Activated CD8-positive, alpha-beta memory T cell treated with anti-CD3 and anti-CD28 coated beads, Interleukin-2, amount 50 U/mL, for 24 hours (primary cell): Measurements from ENCODE around the gene NAA30.

Experiments
- DNase-seq: peaks from one replicate; pipeline ENCODE4 v3.0.0-alpha.2; 2020; ENCODE audit errors: extremely low read depth

Gene NAA30

GRCh38 chr14:57392830-57393229 is 2.4 kb downstream of the NAA30 start:
- DNase-seq = no peak

GRCh38 chr14:57400556-57401494 is 10.4 kb downstream of the NAA30 start:
- no peak for DNase-seq

DNA sequence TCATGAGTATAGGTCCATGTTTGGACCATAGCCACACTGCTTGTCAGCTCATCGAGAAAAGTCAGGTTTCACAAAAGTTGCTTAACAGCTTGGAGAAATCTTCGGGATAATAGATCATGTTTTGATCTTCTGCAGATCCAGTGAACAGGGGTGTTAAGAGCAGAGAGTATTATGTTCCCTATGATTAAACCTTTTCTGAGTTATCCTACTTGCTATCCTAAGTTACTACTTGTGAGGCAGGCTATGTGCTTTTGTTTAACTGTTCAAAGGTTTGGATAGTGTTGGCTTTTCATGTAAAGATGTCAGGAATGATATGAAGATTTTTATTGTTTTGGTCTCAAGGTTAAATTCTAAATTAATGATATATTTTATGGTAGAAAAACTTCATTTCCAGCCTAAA is 11.1 kb downstream of the NAA30 start:
- no peak for DNase-seq

DNA sequence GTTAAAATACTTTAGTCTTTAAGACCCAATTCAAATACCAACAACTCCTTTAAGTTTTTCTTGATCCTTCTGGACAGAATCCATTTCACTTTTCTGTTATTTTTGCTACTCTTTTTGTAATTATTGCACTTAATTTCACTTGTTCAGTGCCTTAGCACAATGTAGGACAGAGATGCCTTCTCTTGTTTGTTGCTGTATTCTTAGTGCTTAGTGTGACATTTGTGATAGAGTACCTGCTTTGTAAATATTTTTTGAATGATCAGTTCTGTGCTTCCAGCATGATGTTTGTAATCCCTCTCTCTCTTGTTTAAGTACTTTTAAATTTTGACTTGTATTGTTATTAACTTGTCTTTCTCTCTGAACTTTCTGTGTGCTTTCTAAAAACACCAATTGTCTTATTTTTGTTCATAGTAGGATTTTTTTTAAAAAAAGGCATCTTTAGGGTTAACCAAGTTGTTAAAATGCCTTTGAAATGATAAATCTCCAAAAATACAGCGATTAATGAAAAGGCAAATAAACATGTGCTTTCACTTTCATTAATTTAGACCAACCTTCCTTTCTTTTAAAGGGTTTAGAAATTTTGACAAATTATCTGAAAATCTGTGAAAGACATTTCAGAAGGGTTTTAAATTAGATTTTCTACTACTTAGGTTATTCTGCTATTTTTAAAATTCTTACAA is 11.9 kb downstream of the NAA30 start:
- no peak for DNase-seq

DNA sequence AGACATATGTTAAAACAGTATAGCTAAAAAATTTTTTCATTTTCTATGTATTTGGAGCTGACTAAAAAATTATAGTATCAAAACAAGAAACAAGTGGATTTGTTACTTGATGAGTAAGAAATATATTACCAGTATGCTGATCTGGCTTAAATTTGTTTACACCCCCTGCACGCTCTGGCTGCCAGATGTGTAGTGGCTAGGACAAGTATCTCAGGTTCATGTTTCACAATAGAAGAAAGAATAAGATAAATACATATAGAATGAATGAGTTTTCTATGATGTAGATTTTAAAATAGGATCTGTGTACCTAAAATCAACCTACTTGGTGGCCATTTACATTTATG is 13.1 kb downstream of the NAA30 start:
- no peak for DNase-seq

DNA sequence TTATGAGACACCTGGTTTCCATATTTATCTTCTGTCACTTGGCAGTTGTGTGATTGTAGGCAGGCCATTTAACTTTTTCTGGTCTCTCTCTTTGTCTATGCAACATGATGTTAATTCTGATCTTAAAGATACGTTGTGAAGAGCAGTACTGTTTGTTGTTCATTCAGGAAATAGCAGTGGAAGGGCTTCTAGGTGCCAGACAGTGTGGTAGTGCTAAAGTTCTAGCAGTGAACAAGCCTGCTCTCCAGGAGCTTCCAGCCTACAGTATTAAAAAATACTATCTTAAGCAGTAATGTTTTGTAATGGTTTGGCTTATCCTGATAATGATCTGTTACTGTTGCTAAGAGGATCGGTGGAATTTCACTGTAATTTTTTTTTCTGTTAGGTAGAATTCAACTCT is 15.2 kb downstream of the NAA30 start:
- DNase-seq = no peak

- no peak for DNase-seq
Observed at GRCh38 chr14:57408037-57408436, 17.7 kb downstream of the NAA30 start.

DNA sequence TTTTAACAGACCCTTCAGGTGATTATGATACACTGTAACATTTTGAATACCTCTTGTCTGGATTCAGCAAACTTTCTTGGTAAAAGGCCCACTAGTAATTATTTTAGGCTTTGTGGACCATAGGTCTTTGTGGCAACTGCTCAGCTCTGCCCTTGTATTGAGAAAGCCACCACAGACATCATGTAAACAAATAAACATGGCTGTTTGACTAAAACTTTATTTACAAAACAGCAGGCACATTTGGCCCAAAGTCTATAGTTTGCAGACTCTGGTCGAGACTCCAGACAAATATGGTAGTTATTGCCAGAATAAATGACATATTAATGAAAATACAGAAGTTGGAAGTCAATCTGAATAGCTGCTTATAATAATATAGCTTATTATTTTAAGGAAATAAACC is 18.2 kb downstream of the NAA30 start:
- DNase-seq = no peak

DNA sequence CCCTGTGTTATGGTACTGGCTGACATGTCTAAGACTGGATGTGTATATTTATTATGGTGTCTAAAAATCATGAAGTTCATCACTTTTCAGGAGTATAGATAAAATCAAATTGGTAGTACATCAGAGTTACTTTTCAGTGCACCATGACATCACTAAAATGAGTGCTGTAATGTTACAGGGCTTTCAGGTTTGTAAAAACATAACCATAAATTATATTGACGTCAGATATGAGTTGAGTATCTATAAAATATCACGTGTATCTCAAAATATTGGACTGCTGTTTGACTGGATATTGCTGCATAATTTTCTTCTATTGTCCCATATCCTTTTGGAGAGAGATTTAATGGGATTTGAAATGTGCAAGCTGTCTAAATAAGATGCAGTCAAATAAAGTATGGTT is 22.0 kb downstream of the NAA30 start:
- DNase-seq = no peak

- no peak for DNase-seq
Observed at GRCh38 chr14:57413849-57414248, 23.5 kb downstream of the NAA30 start.

GRCh38 chr14:57417228-57417627 is 26.8 kb downstream of the NAA30 start:
- no peak for DNase-seq

DNA sequence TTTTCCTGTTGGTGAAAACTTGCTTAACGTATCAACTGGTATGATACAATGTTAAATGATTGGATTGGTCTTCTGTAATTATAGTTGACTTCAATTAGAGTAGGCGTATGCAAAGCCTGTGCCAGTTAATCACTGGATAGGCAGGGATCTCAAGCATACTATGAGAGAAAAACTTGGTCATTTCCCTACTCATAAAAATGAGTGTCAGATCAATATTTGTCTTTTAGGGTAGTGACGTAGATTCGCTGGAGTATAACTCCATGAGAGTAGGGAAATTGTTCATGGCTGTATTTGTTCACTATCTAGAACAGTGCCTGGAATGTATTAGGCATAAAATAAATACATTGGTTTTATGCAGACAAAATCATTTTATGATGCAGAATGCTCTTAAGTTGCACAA is 28.6 kb downstream of the NAA30 start:
- DNase-seq = no peak

GRCh38 chr14:57420033-57420432 is 29.6 kb downstream of the NAA30 start:
- DNase-seq = no peak

GRCh38 chr14:57420986-57421385 is 30.6 kb downstream of the NAA30 start:
- DNase-seq = no peak

DNA sequence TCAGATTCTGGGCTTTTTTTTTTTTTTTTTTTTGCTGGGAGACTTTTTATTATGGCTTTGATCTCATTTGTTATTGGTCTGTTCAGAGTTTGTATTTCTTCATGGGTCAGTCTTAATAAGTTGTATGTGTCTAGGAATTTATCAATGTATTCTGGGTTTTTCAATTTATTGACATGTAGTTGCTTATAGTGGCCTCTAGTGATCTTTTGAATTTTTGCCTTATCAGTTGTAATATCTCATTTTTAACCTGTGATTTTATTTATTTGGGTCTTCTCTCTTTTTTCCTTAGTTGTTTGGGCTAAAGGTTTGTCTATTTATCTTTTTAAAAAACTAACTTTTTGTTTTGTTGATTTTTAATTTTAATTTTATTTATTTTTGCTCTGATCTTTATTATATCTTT is 45.5 kb downstream of the NAA30 start:
- no peak for DNase-seq

DNA sequence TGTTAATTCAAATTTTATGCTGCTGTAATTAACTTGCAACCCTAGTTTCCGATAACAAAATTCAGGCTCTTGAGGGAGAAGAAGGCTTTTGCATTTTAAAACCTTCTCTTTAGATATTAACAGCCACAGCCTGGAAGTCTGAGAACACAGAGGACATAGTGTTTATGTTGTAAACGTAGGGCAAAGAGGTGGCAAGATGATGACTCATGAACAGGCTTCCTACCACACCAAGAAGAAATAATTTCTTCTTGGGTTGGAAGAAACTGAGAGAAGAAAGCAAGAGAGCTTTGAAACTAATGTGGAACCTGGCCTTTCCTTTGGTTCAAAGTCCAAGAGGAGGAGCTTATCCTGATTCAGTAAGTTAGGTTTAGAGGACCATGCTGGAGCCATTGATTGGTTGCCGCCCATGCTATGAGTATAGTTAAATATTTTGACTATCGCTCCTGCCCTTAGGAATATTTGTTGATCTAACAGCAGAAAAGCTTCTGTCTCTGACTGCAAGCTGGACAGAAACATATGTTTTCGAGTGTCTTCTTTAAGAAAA is 71.5 kb downstream of the NAA30 start:
- DNase-seq = no peak

- no peak for DNase-seq
Observed at GRCh38 chr14:57462551-57462950, 72.2 kb downstream of the NAA30 start.

DNA sequence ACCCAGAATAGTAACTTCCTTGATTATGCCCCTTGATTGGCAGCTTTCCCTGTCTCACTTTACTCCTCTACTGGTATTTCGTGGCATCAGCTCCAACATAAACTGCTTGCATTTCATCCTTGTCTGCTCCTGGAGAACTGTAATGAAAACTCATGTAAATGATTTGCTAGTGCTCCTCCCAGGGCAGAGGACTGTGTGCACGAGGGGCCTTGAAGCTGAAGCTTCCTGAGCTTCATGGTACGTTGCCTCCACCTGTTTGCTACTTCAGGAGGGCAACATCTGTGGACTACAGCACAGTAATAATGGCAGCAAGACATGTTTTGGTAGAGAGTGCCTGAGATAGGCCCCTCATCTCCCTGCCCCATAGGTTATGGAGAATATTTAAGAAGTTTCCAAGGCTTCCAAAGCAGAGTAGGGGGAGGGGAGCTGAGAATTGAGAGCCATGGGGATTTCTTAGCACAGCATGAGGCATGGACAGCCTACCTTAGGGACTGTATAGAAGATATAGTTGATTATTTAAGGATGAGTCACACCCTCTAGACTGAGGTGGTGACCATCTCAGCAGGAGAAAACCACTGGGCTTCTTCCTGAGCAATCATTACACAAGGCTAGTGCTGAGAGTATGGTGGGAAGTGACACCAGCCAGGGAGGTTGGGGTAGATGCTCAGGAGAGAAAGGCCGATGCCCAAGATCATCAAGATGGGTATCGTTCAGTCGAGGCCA is 73.8 kb downstream of the NAA30 start:
- no peak for DNase-seq
